Ascending aorta (tissue), 2 donors: ENCODE measurements around the gene MMP23B. TPM values are rescaled to one million over a fixed set of nuclear protein-coding genes. Genes with fewer than 3 reads are reported as not detected.
"Not testable (repeated sequence)": the region's sequence is repeated elsewhere in the genome, so short reads cannot be mapped to it uniquely, and the experiment has no call there.

ENCODE experiments used
- DNase-seq, 2 donors: peaks; one replicate each; pipeline ENCODE4 v3.0.0-alpha.2; 2019; ENCODE audit warnings: low spot score in 2 of 2
- H3K27ac ChIP-seq, 2 donors: fragments of 200-600 bp; sonication (generic); one replicate each; pipeline ENCODE4 v1.5.1; 2016 to 2017; ENCODE audit warnings: mild to moderate bottlenecking in 1 of 2
- H3K27me3 ChIP-seq: fragments of 200-600 bp; sonication (generic); one replicate; pipeline ENCODE4 v1.5.1; 2017
- H3K36me3 ChIP-seq, 2 donors: fragments of 200-600 bp; sonication (generic); one replicate each; pipeline ENCODE4 v1.5.1; 2016
- H3K4me1 ChIP-seq, 2 donors: fragments of 200-600 bp; sonication (generic); one replicate each; pipeline ENCODE4 v1.5.1; 2016 to 2017; ENCODE audit warnings: mild to moderate bottlenecking in 1 of 2
- H3K4me3 ChIP-seq, 2 donors: fragments of 200-600 bp; sonication (generic); one replicate each; pipeline ENCODE4 v1.5.1; 2016 to 2017; ENCODE audit warnings: mild to moderate bottlenecking in 1 of 2
- H3K9me3 ChIP-seq, 2 donors: fragments of 200-600 bp; sonication (generic); one replicate each; pipeline ENCODE4 v1.5.1; 2016
- CTCF ChIP-seq, 3 experiments: fragments of 200-600 bp in 2 of 3; fragments of 450-650 bp in 1 of 3; sonication (generic) in 2 of 3; IDR thresholded peaks; one replicate each; pipeline ENCODE4 v1.5.1; 2016 to 2019; ENCODE audit warnings: antibody characterized with exemption in 3 of 3, mild to moderate bottlenecking in 1 of 3, moderate library complexity in 1 of 3
- intact Hi-C: fragments of 100-400 bp; cut with DNase I; formaldehyde crosslinking; loops from one replicate; pipeline ENCODE4 v1.15.1; 2023
- total RNA-seq: library from RNA; depleted of rRNA; stranded (reverse); fragments of >200 nt; gene quantifications from one replicate; pipeline ENCODE4 v1.1.0, GENCODE V29; 2016

MMP23B gene
- total RNA-seq, 1 donor from 2014 or later = 71.3 TPM

GRCh38 chr1:1671365-1672119 is 39.6 kb downstream of the MMP23B start:
- TF ChIP-seq CTCF (IDR thresholded peaks at IDR 0.05) = no peak
- no peaks in the 10 kb centered on the region for H3K9me3 ChIP-seq
- no peak overlapping the region for H3K27ac ChIP-seq
- no peak overlapping the region for H3K4me3 ChIP-seq
- intact Hi-C loops = no loop called here
- H3K36me3 ChIP-seq = peaks cover 50 to 64% of the 10 kb centered on the region in 2 donors
- no peak for DNase-seq
- no peaks in the 10 kb centered on the region for H3K27me3 ChIP-seq
- H3K4me1 ChIP-seq = no peaks in the 10 kb centered on the region

DNA sequence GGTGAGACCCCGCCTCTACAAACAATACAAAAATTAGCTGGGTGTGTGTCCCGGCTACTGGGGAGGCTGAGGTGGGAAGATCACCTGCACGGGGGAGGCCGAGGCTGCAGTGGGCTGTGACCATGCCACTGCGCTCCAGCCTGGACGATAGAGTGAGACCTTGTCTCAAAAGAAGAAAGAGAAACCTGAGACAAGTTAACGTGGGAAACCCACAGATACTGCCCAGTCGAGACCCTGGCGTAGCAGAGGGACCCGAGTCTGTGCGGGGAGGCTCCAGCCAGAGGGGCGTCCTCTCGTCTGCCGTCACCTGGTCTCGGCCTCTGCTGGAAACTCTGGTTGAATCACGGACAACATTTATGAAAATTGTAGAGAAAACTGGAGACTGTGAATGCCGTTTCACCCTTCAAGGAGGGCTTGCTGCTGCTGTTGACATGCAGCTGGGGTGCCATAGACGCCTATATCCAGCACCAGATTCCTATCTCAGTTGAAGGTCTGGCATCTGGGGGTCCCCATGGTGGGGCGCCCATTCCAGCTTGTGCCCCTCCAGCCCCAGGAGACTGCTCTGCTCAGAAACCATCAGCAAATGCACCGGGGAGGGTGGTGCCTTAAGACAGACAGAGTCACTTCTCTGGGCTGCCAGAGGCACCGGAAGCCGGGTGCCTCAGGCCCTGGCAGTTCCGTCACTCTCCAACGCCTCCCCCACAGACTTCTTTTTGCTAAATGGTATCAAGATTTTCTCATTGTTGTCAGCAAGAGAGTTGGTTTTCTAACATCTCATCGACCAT is 40.4 kb downstream of the MMP23B start:
- no peak for TF ChIP-seq CTCF (IDR thresholded peaks at IDR 0.05)
- H3K27me3 ChIP-seq = no peaks in the 10 kb centered on the region
- no peaks in the 10 kb centered on the region for H3K9me3 ChIP-seq
- H3K4me1 ChIP-seq = no peaks in the 10 kb centered on the region
- intact Hi-C loops = no loop called here
- H3K4me3 ChIP-seq = no peak overlapping the region
- no peak for DNase-seq
- no peak overlapping the region for H3K27ac ChIP-seq
- peaks cover 47 to 59% of the 10 kb centered on the region in 2 donors for H3K36me3 ChIP-seq

DNA sequence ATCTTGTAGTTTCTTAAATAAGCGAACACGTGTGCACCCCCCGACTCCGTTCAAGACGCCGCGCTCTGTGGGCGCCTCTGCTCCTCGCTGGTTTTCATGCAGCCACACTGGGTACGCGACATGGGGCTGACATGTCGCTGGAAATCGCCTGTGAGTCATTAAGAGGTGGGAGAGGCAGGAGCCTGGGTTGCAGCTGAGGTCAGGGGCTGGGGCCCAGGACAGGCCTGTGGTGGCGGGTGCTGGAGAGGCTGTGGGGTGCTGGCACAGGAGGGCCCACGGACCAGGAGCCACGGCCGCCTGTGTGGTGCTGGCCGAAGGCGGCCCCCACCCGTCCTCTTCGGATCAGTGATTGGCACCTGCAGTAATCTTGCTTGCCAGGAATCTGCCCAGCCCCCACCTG is 42.8 kb downstream of the MMP23B start:
- H3K4me3 ChIP-seq, DNase-seq, H3K27me3 ChIP-seq, H3K9me3 ChIP-seq, intact Hi-C loops, H3K4me1 ChIP-seq, H3K27ac ChIP-seq: not testable (repeated sequence)
- peaks cover 28 to 40% of the 10 kb centered on the region in 2 donors for H3K36me3 ChIP-seq

DNA sequence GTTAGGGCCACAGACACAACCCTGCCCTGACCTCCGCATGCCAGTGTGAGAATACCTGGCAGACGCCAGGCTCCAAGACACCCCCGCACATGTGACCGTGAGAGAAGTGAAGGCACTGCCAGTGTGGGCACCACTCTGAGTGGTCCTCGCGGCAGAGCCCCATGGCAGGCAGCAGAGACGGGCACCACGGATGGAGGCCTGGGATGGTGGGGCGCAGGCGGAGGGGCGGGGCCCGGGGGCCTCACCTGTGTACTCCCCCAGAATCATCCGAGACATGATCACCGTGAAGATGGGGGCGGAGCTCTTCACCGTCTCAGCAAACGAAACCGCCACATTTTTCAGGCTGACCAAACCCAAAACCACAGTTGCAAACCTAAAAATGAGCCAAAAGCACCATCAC is 43.2 kb downstream of the MMP23B start:
- H3K9me3 ChIP-seq, H3K4me3 ChIP-seq, intact Hi-C loops, DNase-seq, H3K4me1 ChIP-seq, H3K27ac ChIP-seq, H3K27me3 ChIP-seq: not testable (repeated sequence)
- peaks cover 25 to 37% of the 10 kb centered on the region in 2 donors for H3K36me3 ChIP-seq

- H3K9me3 ChIP-seq, DNase-seq, H3K4me3 ChIP-seq, H3K4me1 ChIP-seq, H3K27me3 ChIP-seq, intact Hi-C loops, H3K27ac ChIP-seq: not testable (repeated sequence)
- H3K36me3 ChIP-seq = peaks cover 17 to 29% of the 10 kb centered on the region in 2 donors
Measured at GRCh38 chr1:1676087-1676486, 44.1 kb downstream of the MMP23B start.

- Histone ChIP-seq H3K36me3 (peaks cover 0 to 11% of the 10 kb centered on the region in 2 donors), H3K4me1 (no peaks in the 10 kb centered on the region), H3K27me3 (no peaks in the 10 kb centered on the region), H3K27ac (no peak overlapping the region), H3K9me3 (no peaks in the 10 kb centered on the region), H3K4me3 (no peak overlapping the region)
- TF ChIP-seq CTCF (IDR thresholded peaks at IDR 0.05) = no peak
- no peak for DNase-seq
- intact Hi-C loops = no loop called here
Measured at GRCh38 chr1:1677718-1678580, 46.0 kb downstream of the MMP23B start.
